Activated T-cell treated with anti-CD3 and anti-CD28 coated beads, Interleukin-2, amount 50 U/mL, for 72 hours (primary cell): ENCODE data around the gene ALDH1L2. TPM values are rescaled to one million over a fixed set of nuclear protein-coding genes. Genes with fewer than 3 reads are reported as not detected.

ENCODE experiments used
- ATAC-seq, 2 donors: fragments of 150-1000 bp; cut with Tn5 transposase; replicated peaks in 1 of 2; 2 replicates each; pipeline ENCODE4 v1.10.0; 2021; ENCODE audit warnings: moderate library complexity in 2 of 2, mild to moderate bottlenecking in 1 of 2
- DNase-seq, 2 donors: peaks; one replicate each; pipeline ENCODE4 v3.0.0; 2021 to 2022; ENCODE audit warnings: mixed read lengths in 1 of 2
- H3K27ac Mint-ChIP-seq: one replicate; pipeline ENCODE4 v1.8.0; 2022; ENCODE audit warnings: mild to moderate bottlenecking, moderate library complexity, mixed read lengths
- H3K27me3 Mint-ChIP-seq: one replicate; pipeline ENCODE4 v1.8.0; 2022; ENCODE audit warnings: low read depth, mixed read lengths
- H3K36me3 Mint-ChIP-seq, 2 donors: one replicate each; pipeline ENCODE4 v1.8.0; 2022; ENCODE audit warnings: mixed read lengths in 2 of 2, mild to moderate bottlenecking in 1 of 2; ENCODE audit not compliant: insufficient read depth in 2 of 2
- H3K4me1 Mint-ChIP-seq: one replicate; pipeline ENCODE4 v1.8.0; 2022; ENCODE audit warnings: low read depth, mixed read lengths
- H3K4me3 Mint-ChIP-seq, 2 donors: one replicate each; pipeline ENCODE4 v1.8.0; 2022; ENCODE audit warnings: mild to moderate bottlenecking in 2 of 2, mixed read lengths in 2 of 2, moderate library complexity in 2 of 2
- H3K9me3 Mint-ChIP-seq, 2 donors: one replicate each; pipeline ENCODE4 v1.8.0; 2022; ENCODE audit warnings: mixed read lengths in 2 of 2
- total RNA-seq, 2 donors: library from RNA; stranded (reverse); gene quantifications; one replicate each; pipeline ENCODE4 v1.2.3, GENCODE V29; 2022

Gene ALDH1L2
- 10 to 100 TPM; 11.1 to 16.1 TPM for total RNA-seq

DNA sequence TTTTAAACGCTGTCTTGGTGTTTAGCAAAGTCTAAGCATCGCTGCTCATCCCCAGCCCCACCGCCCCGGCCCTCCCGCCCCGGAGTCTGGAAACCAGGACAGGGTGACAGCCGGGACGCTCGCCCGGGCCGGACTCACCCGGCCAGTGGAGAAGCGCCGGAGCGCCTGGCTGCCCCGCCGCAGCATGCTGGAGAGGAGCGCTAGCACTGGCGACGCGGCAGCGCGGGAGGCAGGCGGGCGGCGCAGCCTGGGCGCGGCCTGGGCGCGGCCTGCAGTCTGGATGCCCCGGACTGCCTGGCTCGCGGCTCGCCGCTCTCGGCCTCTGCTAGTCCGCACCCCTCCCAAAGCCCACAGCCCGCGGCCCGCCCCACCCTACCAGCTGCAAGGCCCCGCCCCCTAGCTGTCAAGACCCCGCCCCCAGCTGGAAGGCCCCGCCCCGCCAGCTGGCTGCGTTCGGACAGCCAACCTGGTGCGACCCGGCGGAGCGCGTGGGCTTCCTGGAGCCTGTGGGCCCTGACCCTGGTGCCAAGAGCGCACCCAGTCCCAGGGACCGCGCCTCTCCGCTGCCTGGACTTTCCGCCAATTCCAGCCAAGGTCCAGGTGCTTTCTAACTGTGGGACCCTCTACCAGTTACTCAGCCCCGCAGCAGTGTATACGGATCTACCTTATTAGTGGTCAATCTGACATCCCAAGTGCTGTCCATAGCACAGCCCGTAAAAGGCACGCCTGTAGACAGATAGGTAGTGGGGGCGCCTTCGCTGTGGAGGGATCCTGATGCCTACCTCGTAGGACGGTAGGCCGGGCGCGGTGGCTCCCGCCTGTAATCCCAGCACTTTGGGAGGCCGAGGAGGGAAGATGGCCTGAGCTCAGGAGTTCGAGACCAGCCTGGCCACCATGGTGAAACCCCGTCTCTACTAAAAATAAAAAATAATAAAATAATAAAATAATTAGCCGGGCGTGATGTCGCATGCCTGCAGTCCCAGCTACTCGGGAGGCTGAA is at the start of gene ALDH1L2:
Gene ALDH1L2 (minus strand): TSS at position 208 of the 1,000 bp plus-strand sequence. CDS start 22 bp downstream, at position 186.
- peak within 1 kb of the TSS; percentile 65 to 85 for H3K4me3 Mint-ChIP-seq
- no peak within 1 kb of the TSS for H3K27ac Mint-ChIP-seq
- peaks cover 5 to 11% of the 10 kb centered on the region in 2 donors for H3K36me3 Mint-ChIP-seq
- H3K4me1 Mint-ChIP-seq, result peaks cover 7% of the 10 kb centered on the region
- peaks cover 30% of the 10 kb centered on the region for H3K27me3 Mint-ChIP-seq
- no peaks in the 10 kb centered on the region for H3K9me3 Mint-ChIP-seq
- ATAC-seq (peak; percentile 95 to 97), DNase-seq (peak; percentile 72)

- Mint-ChIP-seq H3K4me3 (no peak overlapping the region), H3K4me1 (peaks cover 13% of the 10 kb centered on the region), H3K27ac (no peak overlapping the region), H3K27me3 (no peaks in the 10 kb centered on the region), H3K36me3 (peaks cover 0 to 21% of the 10 kb centered on the region in 2 donors), H3K9me3 (no peaks in the 10 kb centered on the region)
- no peak for DNase-seq
- ATAC-seq, result no peak
Observed at GRCh38 chr12:105120551-105120950, 36.3 kb upstream of the ALDH1L2 start.

DNA sequence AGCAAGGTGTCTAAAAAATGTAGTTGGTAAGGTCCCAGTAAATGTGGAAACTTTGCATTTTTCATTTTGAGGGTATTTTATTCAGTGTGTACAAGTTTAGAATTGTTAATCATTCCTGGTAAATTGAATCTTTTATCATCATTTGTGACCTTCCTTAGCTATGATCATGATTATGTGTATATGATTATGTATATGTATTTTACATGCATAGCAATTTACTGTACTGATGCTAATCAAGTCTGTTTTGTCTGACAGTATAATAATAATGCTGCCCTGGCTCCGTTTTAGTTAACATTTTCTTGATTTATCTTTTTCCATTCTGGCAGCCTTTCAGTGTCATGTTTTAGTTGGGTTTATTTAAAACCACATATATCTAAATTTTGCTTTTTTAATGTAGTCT is 32.7 kb upstream of the ALDH1L2 start:
- no peaks in the 10 kb centered on the region for H3K27me3 Mint-ChIP-seq
- ATAC-seq, result no peak
- DNase-seq, result no peak
- peaks cover 16% of the 10 kb centered on the region for H3K4me1 Mint-ChIP-seq
- H3K27ac Mint-ChIP-seq, result peak overlapping the region; percentile 54
- H3K4me3 Mint-ChIP-seq, result no peak overlapping the region
- H3K9me3 Mint-ChIP-seq, result no peaks in the 10 kb centered on the region
- H3K36me3 Mint-ChIP-seq, result peaks cover 2 to 22% of the 10 kb centered on the region in 2 donors

DNA sequence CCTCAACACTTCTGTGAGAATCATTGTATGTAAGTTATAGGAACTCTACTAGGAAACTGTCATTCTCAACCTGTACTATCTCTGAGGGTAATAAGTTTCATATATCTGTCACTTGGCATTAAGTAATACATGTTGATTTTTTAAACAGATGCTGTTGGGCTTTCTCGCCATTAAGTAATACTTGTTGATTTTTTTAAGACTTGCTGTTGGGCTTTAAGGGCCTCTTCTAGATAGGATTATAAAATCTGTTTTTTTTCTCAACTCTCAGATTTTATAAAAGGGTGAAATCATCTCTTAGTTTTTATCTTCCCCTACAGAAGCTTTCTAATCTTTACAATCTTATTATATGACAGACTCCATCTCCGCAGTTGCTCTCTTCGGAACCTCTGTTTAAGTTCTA is 28.8 kb upstream of the ALDH1L2 start:
- H3K4me1 Mint-ChIP-seq, result peaks cover 42% of the 10 kb centered on the region
- no peak overlapping the region for H3K4me3 Mint-ChIP-seq
- ATAC-seq (no peak), DNase-seq (no peak)
- peak overlapping the region; percentile 5 for H3K27ac Mint-ChIP-seq
- peaks cover 4 to 14% of the 10 kb centered on the region in 2 donors for H3K36me3 Mint-ChIP-seq
- no peaks in the 10 kb centered on the region for H3K9me3 Mint-ChIP-seq
- no peaks in the 10 kb centered on the region for H3K27me3 Mint-ChIP-seq

- peaks cover 51% of the 10 kb centered on the region for H3K4me1 Mint-ChIP-seq
- ATAC-seq (no peak), DNase-seq (no peak)
- no peaks in the 10 kb centered on the region for H3K27me3 Mint-ChIP-seq
- H3K4me3 Mint-ChIP-seq, result no peak overlapping the region
- H3K27ac Mint-ChIP-seq, result no peak overlapping the region
- H3K9me3 Mint-ChIP-seq, result no peaks in the 10 kb centered on the region
- H3K36me3 Mint-ChIP-seq, result peaks cover 7 to 12% of the 10 kb centered on the region in 2 donors
Observed at GRCh38 chr12:105110851-105111250, 26.6 kb upstream of the ALDH1L2 start.

- peaks cover 7% of the 10 kb centered on the region for H3K27me3 Mint-ChIP-seq
- peak overlapping the region; percentile 92 for H3K27ac Mint-ChIP-seq
- peaks cover 0 to 2% of the 10 kb centered on the region in 2 donors for H3K9me3 Mint-ChIP-seq
- peaks cover 7 to 12% of the 10 kb centered on the region in 2 donors for H3K36me3 Mint-ChIP-seq
- peak overlapping the region; percentile 97 to 99 for H3K4me3 Mint-ChIP-seq
- DNase-seq (no peak), ATAC-seq (no peak)
- H3K4me1 Mint-ChIP-seq, result peaks cover 51% of the 10 kb centered on the region
Observed at GRCh38 chr12:105109465-105110212, 25.4 kb upstream of the ALDH1L2 start.

- peak within 1 kb of the TSS; percentile 96 for H3K27ac Mint-ChIP-seq
- peaks cover 0 to 2% of the 10 kb centered on the region in 2 donors for H3K9me3 Mint-ChIP-seq
- peaks cover 9% of the 10 kb centered on the region for H3K27me3 Mint-ChIP-seq
- peak; percentile 97 for DNase-seq
- ATAC-seq, result peak; percentile 98
- H3K4me3 Mint-ChIP-seq, result peak within 1 kb of the TSS; percentile 97 to 99
- peaks cover 7 to 8% of the 10 kb centered on the region in 2 donors for H3K36me3 Mint-ChIP-seq
- peaks cover 46% of the 10 kb centered on the region for H3K4me1 Mint-ChIP-seq
Observed at GRCh38 chr12:105107494-105108371, 23.5 kb upstream of the ALDH1L2 start, which contains the start of gene WASHC4. TSS of gene WASHC4 (plus strand) at chr12:105107731. CDS start at chr12:105107801, 70 bp downstream.

DNA sequence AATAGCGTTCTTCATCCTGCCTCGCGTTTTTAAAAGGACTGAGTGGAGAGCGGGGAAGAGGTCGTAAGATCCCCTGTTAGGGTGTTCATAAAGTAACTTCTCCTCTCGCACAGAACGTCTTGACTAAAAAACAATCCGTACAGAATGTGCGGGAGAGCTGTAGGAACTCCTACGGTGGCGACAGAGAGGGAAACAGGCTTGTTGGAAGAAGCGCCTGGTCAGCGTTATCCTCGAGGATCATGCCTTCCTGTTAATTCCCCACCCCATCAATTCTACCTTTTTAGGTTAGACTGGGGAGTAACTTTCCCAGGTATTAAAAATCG is 22.9 kb upstream of the ALDH1L2 start:
- peak; percentile 5 to 6 for ATAC-seq
- H3K27ac Mint-ChIP-seq, result peak overlapping the region; percentile 96

DNA sequence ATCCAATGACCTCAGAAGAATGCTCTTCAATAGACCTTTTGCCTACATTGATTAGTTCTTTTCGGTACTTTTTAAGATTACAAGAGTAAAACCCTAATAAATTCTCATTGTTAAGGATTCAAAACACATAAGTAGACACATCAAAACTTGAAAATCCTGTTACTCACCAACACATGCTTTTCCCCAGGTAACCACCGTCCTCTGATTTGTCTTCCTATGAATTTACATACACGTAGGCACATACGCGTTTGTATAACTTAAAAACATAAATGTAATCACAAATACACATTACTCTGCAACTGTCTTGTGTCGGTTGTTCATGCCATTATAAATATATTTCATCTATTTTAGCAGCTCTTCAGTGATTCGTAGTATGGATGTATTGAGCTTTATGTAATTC is 22.4 kb upstream of the ALDH1L2 start:
- Mint-ChIP-seq H3K9me3 (peaks cover 0 to 2% of the 10 kb centered on the region in 2 donors), H3K27ac (no peak overlapping the region), H3K27me3 (peaks cover 17% of the 10 kb centered on the region), H3K4me1 (peaks cover 36% of the 10 kb centered on the region), H3K4me3 (peak overlapping the region; percentile 97 to 99), H3K36me3 (peaks cover 0 to 3% of the 10 kb centered on the region in 2 donors)
- no peak for DNase-seq
- ATAC-seq, result no peak

More for the DNA sequence above, 22.9 kb upstream of the ALDH1L2 start:
- Mint-ChIP-seq H3K4me1 (peaks cover 41% of the 10 kb centered on the region), H3K27me3 (peaks cover 14% of the 10 kb centered on the region), H3K9me3 (peaks cover 0 to 2% of the 10 kb centered on the region in 2 donors), H3K36me3 (peaks cover 5% of the 10 kb centered on the region in 2 donors), H3K4me3 (peak overlapping the region; percentile 97 to 99)
- no peak for DNase-seq

GRCh38 chr12:105104762-105105161 is 20.5 kb upstream of the ALDH1L2 start:
- peaks cover 21% of the 10 kb centered on the region for H3K27me3 Mint-ChIP-seq
- H3K36me3 Mint-ChIP-seq, result peaks cover 0 to 3% of the 10 kb centered on the region in 2 donors
- no peak for ATAC-seq
- no peak overlapping the region for H3K4me3 Mint-ChIP-seq
- no peak for DNase-seq
- peaks cover 24% of the 10 kb centered on the region for H3K4me1 Mint-ChIP-seq
- H3K9me3 Mint-ChIP-seq, result peaks cover 0 to 2% of the 10 kb centered on the region in 2 donors
- H3K27ac Mint-ChIP-seq, result no peak overlapping the region

- H3K27me3 Mint-ChIP-seq, result peaks cover 39% of the 10 kb centered on the region
- no peak overlapping the region for H3K4me3 Mint-ChIP-seq
- no peak overlapping the region for H3K27ac Mint-ChIP-seq
- no peak for DNase-seq
- peaks cover 2 to 4% of the 10 kb centered on the region in 2 donors for H3K36me3 Mint-ChIP-seq
- H3K9me3 Mint-ChIP-seq, result peaks cover 0 to 4% of the 10 kb centered on the region in 2 donors
- peaks cover 9% of the 10 kb centered on the region for H3K4me1 Mint-ChIP-seq
- ATAC-seq, result no peak
Observed at GRCh38 chr12:105102673-105103072, 18.4 kb upstream of the ALDH1L2 start.

DNA sequence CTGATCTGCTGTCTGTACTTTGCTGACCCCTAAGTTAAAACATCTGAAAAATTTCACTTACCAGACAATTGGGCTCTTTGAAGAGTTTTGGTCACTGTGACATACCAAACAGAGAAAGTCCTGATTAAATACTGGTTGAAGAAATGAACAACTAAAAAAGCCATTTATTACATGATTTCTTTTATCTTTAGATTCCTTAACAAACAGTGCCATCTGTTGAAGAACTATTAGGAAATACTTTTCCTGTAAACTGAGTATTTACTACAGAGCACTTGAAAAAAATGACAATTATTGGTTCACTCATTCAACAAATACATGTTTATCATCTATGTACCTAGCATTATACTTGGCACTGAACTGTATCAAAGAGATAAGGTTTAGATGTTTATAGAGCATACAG is 16.7 kb upstream of the ALDH1L2 start:
- Mint-ChIP-seq H3K4me1 (peaks cover 1% of the 10 kb centered on the region), H3K36me3 (peaks cover 1 to 10% of the 10 kb centered on the region in 2 donors), H3K27ac (no peak overlapping the region), H3K4me3 (no peak overlapping the region), H3K9me3 (peaks cover 4 to 6% of the 10 kb centered on the region in 2 donors), H3K27me3 (peaks cover 44% of the 10 kb centered on the region)
- ATAC-seq (no peak), DNase-seq (no peak)
